Measurements from ENCODE around the gene MAP3K9.
A peak's percentile ranks its signal among the peaks of the same experiment; 100 is the strongest.
"Not testable (repeated sequence)": the region's sequence is repeated elsewhere in the genome, so short reads cannot be mapped to it uniquely, and the experiment has no call there.

Gene MAP3K9

GRCh38 chr14:70718383-70719118 is 90.8 kb downstream of the MAP3K9 start:
- DNase-seq = no peak

GRCh38 chr14:70716958-70717357 is 92.4 kb downstream of the MAP3K9 start:
- no peak for DNase-seq

- no peak for DNase-seq
Observed at GRCh38 chr14:70716483-70716882, 92.8 kb downstream of the MAP3K9 start.

- peak; percentile 61 for DNase-seq
Observed at GRCh38 chr14:70714055-70714550, 95.2 kb downstream of the MAP3K9 start.

- no peak for DNase-seq
Observed at GRCh38 chr14:70713511-70713916, 95.8 kb downstream of the MAP3K9 start.

- DNase-seq = no peak
Observed at GRCh38 chr14:70713096-70713495, 96.2 kb downstream of the MAP3K9 start.

- DNase-seq = no peak
Observed at GRCh38 chr14:70711451-70711850, 97.9 kb downstream of the MAP3K9 start.

- DNase-seq = no peak
Observed at GRCh38 chr14:70709726-70710382, 99.5 kb downstream of the MAP3K9 start.

- DNase-seq = no peak
Observed at GRCh38 chr14:70708717-70709570, 100.4 kb downstream of the MAP3K9 start.

GRCh38 chr14:70707138-70708038 is 101.9 kb downstream of the MAP3K9 start:
- DNase-seq = no peak

GRCh38 chr14:70706177-70706576 is 103.1 kb downstream of the MAP3K9 start:
- no peak for DNase-seq

GRCh38 chr14:70704960-70705359 is 104.4 kb downstream of the MAP3K9 start:
- no peak for DNase-seq

- not testable (repeated sequence) for DNase-seq
Observed at GRCh38 chr14:70703621-70704168, 105.6 kb downstream of the MAP3K9 start.

GRCh38 chr14:70702161-70702560 is 107.2 kb downstream of the MAP3K9 start:
- no peak for DNase-seq

GRCh38 chr14:70701610-70702009 is 107.7 kb downstream of the MAP3K9 start:
- DNase-seq = no peak

- no peak for DNase-seq
Observed at GRCh38 chr14:70700955-70701585, 108.2 kb downstream of the MAP3K9 start.

GRCh38 chr14:70699646-70700045 is 109.7 kb downstream of the MAP3K9 start:
- no peak for DNase-seq

- DNase-seq = no peak
Observed at GRCh38 chr14:70698288-70698687, 111.0 kb downstream of the MAP3K9 start.

- DNase-seq = no peak
Observed at GRCh38 chr14:70697701-70698100, 111.6 kb downstream of the MAP3K9 start.

GRCh38 chr14:70696026-70696425 is 113.3 kb downstream of the MAP3K9 start:
- DNase-seq = no peak

- DNase-seq = no peak
Observed at GRCh38 chr14:70692210-70692609, 117.1 kb downstream of the MAP3K9 start.
